GM12874 (cell line): Measurements from ENCODE around the gene ZNF217.

Experiments used
- CTCF ChIP-seq: IDR thresholded peaks from 2 replicates; pipeline ENCODE4 v1.5.1; 2011; ENCODE audit warnings: low read depth, mild to moderate bottlenecking, control low read depth, low read length, moderate library complexity; ENCODE audit not compliant: insufficient read depth

The ZNF217 gene

GRCh38 chr20:53547664-53548239 is 45.9 kb downstream of the ZNF217 start:
- TF ChIP-seq CTCF, result peak; percentile 39; the same call in 1 of the 2 replicates

- no peak for TF ChIP-seq CTCF
Measured at GRCh38 chr20:53539516-53539915, 54.1 kb downstream of the ZNF217 start.

- TF ChIP-seq CTCF, result no peak
Measured at GRCh38 chr20:53535878-53536277, 57.8 kb downstream of the ZNF217 start.

GRCh38 chr20:53534037-53534436 is 59.6 kb downstream of the ZNF217 start:
- no peak for TF ChIP-seq CTCF

GRCh38 chr20:53533500-53533899 is 60.1 kb downstream of the ZNF217 start:
- no peak for TF ChIP-seq CTCF

GRCh38 chr20:53530440-53530839 is 63.2 kb downstream of the ZNF217 start:
- TF ChIP-seq CTCF, result no peak

- TF ChIP-seq CTCF, result no peak
Measured at GRCh38 chr20:53529658-53530057, 64.0 kb downstream of the ZNF217 start.
